Measurements from ENCODE around the gene CD79B.
A peak's percentile ranks its signal among the peaks of the same experiment; 100 is the strongest.

CD79B gene

GRCh38 chr17:63954402-63955063 is 22.4 kb upstream of the CD79B start:
- no peak for DNase-seq (ENCODE audit: low read depth)
- TF ChIP-seq, protein P1, sequence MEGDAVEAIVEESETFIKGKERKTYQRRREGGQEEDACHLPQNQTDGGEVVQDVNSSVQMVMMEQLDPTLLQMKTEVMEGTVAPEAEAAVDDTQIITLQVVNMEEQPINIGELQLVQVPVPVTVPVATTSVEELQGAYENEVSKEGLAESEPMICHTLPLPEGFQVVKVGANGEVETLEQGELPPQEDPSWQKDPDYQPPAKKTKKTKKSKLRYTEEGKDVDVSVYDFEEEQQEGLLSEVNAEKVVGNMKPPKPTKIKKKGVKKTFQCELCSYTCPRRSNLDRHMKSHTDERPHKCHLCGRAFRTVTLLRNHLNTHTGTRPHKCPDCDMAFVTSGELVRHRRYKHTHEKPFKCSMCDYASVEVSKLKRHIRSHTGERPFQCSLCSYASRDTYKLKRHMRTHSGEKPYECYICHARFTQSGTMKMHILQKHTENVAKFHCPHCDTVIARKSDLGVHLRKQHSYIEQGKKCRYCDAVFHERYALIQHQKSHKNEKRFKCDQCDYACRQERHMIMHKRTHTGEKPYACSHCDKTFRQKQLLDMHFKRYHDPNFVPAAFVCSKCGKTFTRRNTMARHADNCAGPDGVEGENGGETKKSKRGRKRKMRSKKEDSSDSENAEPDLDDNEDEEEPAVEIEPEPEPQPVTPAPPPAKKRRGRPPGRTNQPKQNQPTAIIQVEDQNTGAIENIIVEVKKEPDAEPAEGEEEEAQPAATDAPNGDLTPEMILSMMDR (IDR thresholded peaks at IDR 0.05; ENCODE audit: low read depth, low read length, missing control alignments) = no peak
- H3K4me3 ChIP-seq (ENCODE audit: low read depth, low read length) = no peak overlapping the region

- no peak overlapping the region for H3K4me3 ChIP-seq (ENCODE audit: low read depth, low read length)
- TF ChIP-seq, protein P1 (IDR thresholded peaks at IDR 0.05; ENCODE audit: low read depth, low read length, missing control alignments) = peak; percentile 72
- no peak for DNase-seq (ENCODE audit: low read depth)
Observed at GRCh38 chr17:63950940-63951907, 19.1 kb upstream of the CD79B start.

GRCh38 chr17:63949576-63950250 is 17.6 kb upstream of the CD79B start:
- no peak for DNase-seq (ENCODE audit: low read depth)
- TF ChIP-seq, protein P1 (IDR thresholded peaks at IDR 0.05; ENCODE audit: low read depth, low read length, missing control alignments) = no peak
- no peak overlapping the region for H3K4me3 ChIP-seq (ENCODE audit: low read depth, low read length)

DNA sequence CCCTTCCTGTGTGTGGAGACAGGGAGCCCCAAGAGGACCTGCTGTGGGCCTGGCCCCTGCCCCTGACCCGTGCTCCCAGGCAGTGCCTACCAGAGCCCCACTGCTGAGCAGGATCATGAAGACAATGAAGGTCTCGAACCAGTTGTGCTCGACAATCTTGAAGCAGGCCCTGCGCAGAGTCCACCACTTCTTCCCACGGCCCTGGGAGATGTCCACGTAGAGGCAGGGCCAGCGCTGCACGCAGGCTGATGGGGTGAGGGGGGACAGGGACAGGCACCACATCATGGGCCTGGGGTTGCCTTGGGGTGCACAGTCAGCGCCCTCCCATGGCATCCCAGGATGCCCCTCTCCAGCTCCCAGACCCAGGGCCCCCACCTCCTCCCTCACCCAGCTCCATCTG is 16.4 kb upstream of the CD79B start:
- TF ChIP-seq, protein P1 (IDR thresholded peaks at IDR 0.05; ENCODE audit: low read depth, low read length, missing control alignments) = no peak
- H3K4me3 ChIP-seq (ENCODE audit: low read depth, low read length) = no peak overlapping the region
- DNase-seq (ENCODE audit: low read depth) = no peak

DNA sequence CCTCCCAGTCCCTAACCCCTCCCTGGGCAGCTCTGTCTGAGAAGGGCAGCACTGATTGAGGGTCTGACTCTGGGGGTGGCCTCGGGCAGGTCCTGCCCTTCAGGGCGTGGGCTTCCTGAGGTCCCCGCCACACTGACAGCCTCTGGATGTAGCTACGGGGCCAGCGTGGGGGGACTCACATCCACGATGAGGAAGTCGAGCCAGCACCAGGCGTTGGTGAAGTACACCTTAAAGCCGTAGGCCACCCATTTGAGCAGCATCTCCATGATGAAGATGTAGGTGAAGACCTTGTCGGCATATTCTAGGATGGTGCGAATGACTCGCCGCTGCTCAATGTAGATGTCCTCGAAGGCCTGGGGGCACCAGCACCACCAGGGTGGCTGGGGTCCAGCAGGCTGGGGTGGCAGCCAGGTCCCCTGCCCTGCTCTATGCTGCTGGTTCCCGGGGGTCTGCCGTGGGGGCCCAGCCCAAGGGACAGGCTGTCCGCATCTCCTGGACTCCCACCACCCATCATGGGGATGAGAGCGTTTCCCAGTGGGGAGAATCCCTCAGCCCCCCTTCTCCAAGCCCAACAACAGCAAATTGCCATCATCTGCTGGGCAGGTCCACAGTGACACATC is 15.7 kb upstream of the CD79B start:
- TF ChIP-seq, protein P1 (IDR thresholded peaks at IDR 0.05; ENCODE audit: low read depth, low read length, missing control alignments) = no peak
- H3K4me3 ChIP-seq (ENCODE audit: low read depth, low read length) = no peak overlapping the region
- DNase-seq (ENCODE audit: low read depth) = no peak
